HCT116 (cell line): ENCODE data around the gene IFT74. TPM values are rescaled to one million over a fixed set of nuclear protein-coding genes. Genes with fewer than 3 reads are reported as not detected.
"Not testable (repeated sequence)": the region's sequence is repeated elsewhere in the genome, so short reads cannot be mapped to it uniquely, and the experiment has no call there.

Source experiments
- ATAC-seq: fragments of 200-7000 bp; cut with Tn5 transposase; 2 replicates; pipeline ENCODE4 v1.9.1; 2020; ENCODE audit warnings: mild to moderate bottlenecking, moderate library complexity
- BruUV-seq: library from RNA; stranded (reverse); fragments of 400-500 nt; replicated peaks from 2 replicates; lab custom pipeline; 2021; lab: Mats Ljungman, UMichigan
- CTCF ChIA-PET: fragments of 300-600 bp; sonication (Branson Sonifier 250); formaldehyde crosslinking; loops from one replicate; lab custom pipeline; 2021; ENCODE audit warnings: antibody characterized with exemption; lab: Charles Lee
- POLR2A ChIA-PET: fragments of 300-600, 350-600 bp; sonication (Branson Sonifier 250); formaldehyde crosslinking; loops from one replicate; lab custom pipeline; 2021; ENCODE audit warnings: antibody characterized with exemption; lab: Charles Lee
- RAD21 ChIA-PET, 2 experiments: fragments of 300-600 bp; sonication (Branson Sonifier 250); formaldehyde crosslinking; loops; one replicate each; lab custom pipeline; 2023; ENCODE audit warnings: low total read pairs in 2 of 2; ENCODE audit not compliant: uncharacterized antibody in 2 of 2, unreplicated experiment in 2 of 2, low non-redundant PET in 1 of 2; lab: Charles Lee
- DNase-seq: peaks from one replicate; pipeline ENCODE4 v3.0.0-alpha.2; 2010; ENCODE audit warnings: low read depth, low spot score
- H2AFZ ChIP-seq: fragments of 200-600 bp; shearing (Covaris generic), sonication (generic); 2 replicates; pipeline ENCODE4 v1.6.1; 2017; ENCODE audit warnings: low read depth, mixed run types, mixed read lengths, antibody characterized with exemption, low read length; ENCODE audit not compliant: poor library complexity, severe bottlenecking
- H3K27ac ChIP-seq: 2 replicates; pipeline ENCODE4 v1.5.1; 2012; ENCODE audit warnings: low read depth, low read length
- H3K27me3 ChIP-seq: fragments of 200-600 bp; sonication (generic); 2 replicates; pipeline ENCODE4 v1.6.1; 2016; ENCODE audit warnings: mixed run types, low read length, mixed read lengths; ENCODE audit not compliant: insufficient read depth
- H3K36me3 ChIP-seq, 2 experiments: fragments of 200-500 bp in 1 of 2; fragments of 200-600 bp in 1 of 2; sonication (Bioruptor generic) in 1 of 2; sonication (generic) in 1 of 2; 2 replicates each; pipeline versions ENCODE4 v1.5.1 to v1.6.1; 2014 to 2016; ENCODE audit warnings: low read length in 2 of 2, inconsistent platforms in 1 of 2, mixed read lengths in 1 of 2, mixed run types in 1 of 2; ENCODE audit not compliant: insufficient read depth in 2 of 2, control insufficient read depth in 1 of 2
- H3K4me1 ChIP-seq, 2 experiments: fragments of 200-600 bp in 1 of 2; sonication (generic) in 1 of 2; 2 replicates each; pipeline versions ENCODE4 v1.5.1 to v1.6.1; 2012 to 2017; ENCODE audit warnings: low read length in 2 of 2, inconsistent platforms in 1 of 2, mild to moderate bottlenecking in 1 of 2, mixed read lengths in 1 of 2, mixed run types in 1 of 2, moderate library complexity in 1 of 2; ENCODE audit not compliant: insufficient read depth in 2 of 2, control insufficient read depth in 1 of 2
- H3K4me2 ChIP-seq: fragments of 200-600 bp; sonication (generic); 2 replicates; pipeline ENCODE4 v1.6.1; 2017; ENCODE audit warnings: mixed run types, low read length, mixed read lengths
- H3K4me3 ChIP-seq, 2 experiments: fragments of 200-600 bp in 1 of 2; sonication (generic) in 1 of 2; replicated peaks in 1 of 2; 2 replicates each; pipeline ENCODE4 v1.5.1; 2011 to 2016; ENCODE audit warnings: low read length in 2 of 2, control low read depth in 1 of 2, low read depth in 1 of 2, mild to moderate bottlenecking in 1 of 2, mixed read lengths in 1 of 2, mixed run types in 1 of 2
- H3K79me2 ChIP-seq: fragments of 200-600 bp; sonication (generic); 2 replicates; pipeline ENCODE4 v1.6.1; 2017; ENCODE audit warnings: mild to moderate bottlenecking, mixed run types, low read length, moderate library complexity, mixed read lengths; ENCODE audit not compliant: insufficient read depth
- H3K9ac ChIP-seq: fragments of 200-600 bp; sonication (generic); 2 replicates; pipeline ENCODE4 v1.6.1; 2016; ENCODE audit warnings: low read length, mixed read lengths
- H3K9me2 ChIP-seq: fragments of 200-600 bp; sonication (generic), shearing (Covaris generic); 2 replicates; pipeline ENCODE4 v1.6.1; 2017; ENCODE audit warnings: mixed run types, mild to moderate bottlenecking, moderate library complexity; ENCODE audit not compliant: insufficient read depth
- H3K9me3 ChIP-seq, 2 experiments: fragments of 200-500 bp in 1 of 2; fragments of 200-600 bp in 1 of 2; sonication (Bioruptor generic) in 1 of 2; sonication (generic) in 1 of 2; 2 replicates each; pipeline ENCODE4 v1.6.1; 2014 to 2017; ENCODE audit warnings: low read length in 2 of 2, mixed read lengths in 2 of 2, inconsistent platforms in 1 of 2, low read depth in 1 of 2, mild to moderate bottlenecking in 1 of 2, mixed run types in 1 of 2, moderate library complexity in 1 of 2; ENCODE audit not compliant: control insufficient read depth in 1 of 2, insufficient read depth in 1 of 2
- H4K20me1 ChIP-seq: fragments of 200-600 bp; sonication (generic), shearing (Covaris generic); 2 replicates; pipeline ENCODE4 v1.6.1; 2017; ENCODE audit warnings: mixed run types, mild to moderate bottlenecking, moderate library complexity; ENCODE audit not compliant: insufficient read depth
- CTCF ChIP-seq, 3 experiments: fragments of 200-600 bp in 1 of 3; sonication (generic) in 1 of 3; IDR thresholded peaks in 2 of 3; conservative IDR thresholded peaks in 1 of 3; 2 replicates each; pipeline ENCODE4 v1.5.1; 2012 to 2017; ENCODE audit warnings: low read depth in 2 of 3, low read length in 2 of 3, antibody characterized with exemption in 1 of 3, borderline replicate concordance in 1 of 3, control low read depth in 1 of 3, mild to moderate bottlenecking in 1 of 3, mixed read lengths in 1 of 3, mixed run types in 1 of 3, moderate library complexity in 1 of 3; ENCODE audit not compliant: insufficient read depth in 1 of 3
- EGR1 ChIP-seq: IDR thresholded peaks from 2 replicates; pipeline ENCODE4 v1.6.1; 2012; ENCODE audit warnings: low read depth
- FOSL1 ChIP-seq: IDR thresholded peaks from 2 replicates; pipeline ENCODE4 v1.6.1; 2012; ENCODE audit warnings: low read depth
- JUND ChIP-seq: IDR thresholded peaks from 2 replicates; pipeline ENCODE4 v1.6.1; 2012
- MAX ChIP-seq: IDR thresholded peaks from 2 replicates; pipeline ENCODE4 v1.6.1; 2012
- POLR2A ChIP-seq: IDR thresholded peaks from 2 replicates; pipeline ENCODE4 v1.7.0; 2011; ENCODE audit warnings: borderline replicate concordance; ENCODE audit not compliant: insufficient read depth, insufficient read length; ENCODE audit errors: extremely low read depth
- RAD21 ChIP-seq: IDR thresholded peaks from 2 replicates; pipeline ENCODE4 v1.6.1; 2012; ENCODE audit warnings: low read depth, mild to moderate bottlenecking
- REST ChIP-seq: IDR thresholded peaks from 2 replicates; pipeline ENCODE4 v1.6.1; 2012; ENCODE audit warnings: low read depth
- SP1 ChIP-seq: IDR thresholded peaks from 2 replicates; pipeline ENCODE4 v1.6.1; 2012; ENCODE audit warnings: low read depth
- YY1 ChIP-seq: IDR thresholded peaks from 2 replicates; pipeline ENCODE4 v1.6.1; 2011; ENCODE audit warnings: low read length, low read depth, moderate library complexity, mild to moderate bottlenecking; ENCODE audit not compliant: insufficient replicate concordance; ENCODE audit errors: extremely low read depth
- ZFX ChIP-seq: fragments of 450-650 bp; IDR thresholded peaks from 2 replicates; pipeline ENCODE4 v1.6.1; 2017
- ZNF274 ChIP-seq: fragments of 200-500 bp; sonication (Bioruptor generic); IDR thresholded peaks from 2 replicates; pipeline ENCODE4 v1.6.1; 2014; ENCODE audit warnings: mild to moderate bottlenecking, low read depth, low read length, inconsistent platforms
- intact Hi-C: fragments of 100-400 bp; cut with micrococcal nuclease; formaldehyde crosslinking; loops from 2 replicates; pipeline ENCODE4 v1.10.0; 2022
- total RNA-seq: library from RNA; stranded (reverse); gene quantifications from one replicate; pipeline ENCODE4 v1.2.1, GENCODE V29; 2021; ENCODE audit not compliant: unreplicated experiment

IFT74 gene
- total RNA-seq, 1 experiment from 2014 or later, result 18.2 TPM

GRCh38 chr9:27090711-27091110 is 134.5 kb downstream of the IFT74 start:
- Histone ChIP-seq H4K20me1 (no peaks in the 10 kb centered on the region), H3K9ac (no peak overlapping the region), H2AFZ (no peak overlapping the region), H3K79me2 (no peaks in the 10 kb centered on the region), H3K4me1 (peaks cover 0 to 4% of the 10 kb centered on the region in 2 experiments; a peak in 2 of 4 replicates), H3K4me3 (no peak overlapping the region)
- ATAC-seq, result no peak
- TF ChIP-seq REST (no peak), ZNF274 (no peak), CTCF (IDR thresholded peaks at IDR 0.05 in 2 of 3, conservative IDR thresholded peaks at IDR 0.05 in 1 of 3; ENCODE audit: borderline replicate concordance in 1 of 3, insufficient read depth in 1 of 3, low read depth in 2 of 3, low read length in 2 of 3) (no peak), POLR2A (no peak), FOSL1 (no peak), YY1 (no peak), SP1 (no peak), JUND (no peak), RAD21 (no peak), MAX (no peak), ZFX (no peak), EGR1 (no peak)
- TF ChIP-seq, all 23 proteins: peak for 0
- Histone ChIP-seq H3K4me2 (no peak overlapping the region), H3K9me2 (no peaks in the 10 kb centered on the region), H3K27me3 (no peaks in the 10 kb centered on the region), H3K27ac (no peak overlapping the region), H3K9me3 (no peaks in the 10 kb centered on the region), H3K36me3 (no peaks in the 10 kb centered on the region)
- ChIA-PET POLR2A (no interaction called here), RAD21 (no interaction called here), CTCF (no interaction called here)
- DNase-seq, result no peak
- BruUV-seq, result no TSS peak
- intact Hi-C loops, result no loop called here

- H3K4me2 ChIP-seq, intact Hi-C loops, DNase-seq, H2AFZ ChIP-seq, H3K9me3 ChIP-seq, POLR2A ChIA-PET, H3K9me2 ChIP-seq, H4K20me1 ChIP-seq, BruUV-seq, H3K27me3 ChIP-seq, CTCF ChIA-PET, H3K9ac ChIP-seq, H3K4me3 ChIP-seq, RAD21 ChIA-PET, H3K4me1 ChIP-seq, ATAC-seq, H3K36me3 ChIP-seq, H3K79me2 ChIP-seq, H3K27ac ChIP-seq: not testable (repeated sequence)
Observed at GRCh38 chr9:27092496-27092895, 136.3 kb downstream of the IFT74 start.
